DND-41 (cell line): Measurements from ENCODE around the gene ANKS1B.

Experiments
- ATAC-seq: fragments of 200-7000 bp; cut with Tn5 transposase; 3 replicates; pipeline ENCODE4 v1.9.1; 2021; ENCODE audit warnings: low read depth; ENCODE audit not compliant: insufficient read depth
- DNase-seq: peaks from one replicate; pipeline ENCODE4 v3.0.0-alpha.2; 2020
- H2AFZ ChIP-seq: 2 replicates; pipeline ENCODE4 v1.6.0; 2012; ENCODE audit warnings: low read depth, low read length
- H3K27ac ChIP-seq: 2 replicates; pipeline ENCODE4 v1.5.1; 2012; ENCODE audit warnings: low read length, inconsistent platforms
- H3K27me3 ChIP-seq: fragments of 200-600 bp; sonication (generic); 2 replicates; pipeline ENCODE4 v1.6.0; 2012; ENCODE audit warnings: low read length, mild to moderate bottlenecking, inconsistent platforms; ENCODE audit not compliant: insufficient read depth, poor library complexity
- H3K36me3 ChIP-seq: 2 replicates; pipeline ENCODE4 v1.5.1; 2012; ENCODE audit warnings: low read length, inconsistent platforms; ENCODE audit not compliant: insufficient read depth
- H3K4me1 ChIP-seq: 2 replicates; pipeline ENCODE4 v1.5.1; 2012; ENCODE audit warnings: mild to moderate bottlenecking, low read length; ENCODE audit not compliant: insufficient read depth
- H3K4me2 ChIP-seq: 2 replicates; pipeline ENCODE4 v1.6.0; 2012; ENCODE audit warnings: mild to moderate bottlenecking, moderate library complexity, low read length, inconsistent platforms; ENCODE audit not compliant: insufficient read depth
- H3K4me3 ChIP-seq, 2 experiments: fragments of 200-600 bp in 1 of 2; shearing (Covaris generic) in 1 of 2; 2 replicates each; pipeline ENCODE4 v1.5.1; 2012 to 2016; ENCODE audit warnings: inconsistent platforms in 2 of 2, low read length in 2 of 2, mild to moderate bottlenecking in 2 of 2, low read depth in 1 of 2, moderate library complexity in 1 of 2
- H3K79me2 ChIP-seq: 2 replicates; pipeline ENCODE4 v1.6.0; 2012; ENCODE audit warnings: low read length, inconsistent platforms; ENCODE audit not compliant: insufficient read depth
- H3K9ac ChIP-seq: 2 replicates; pipeline ENCODE4 v1.6.0; 2012; ENCODE audit warnings: low read depth, mild to moderate bottlenecking, inconsistent platforms, low read length, moderate library complexity
- H3K9me3 ChIP-seq: 2 replicates; pipeline ENCODE4 v1.5.1; 2012; ENCODE audit warnings: low read length, moderate library complexity, mild to moderate bottlenecking, inconsistent platforms; ENCODE audit not compliant: insufficient read depth, severe bottlenecking
- H4K20me1 ChIP-seq: 2 replicates; pipeline ENCODE4 v1.6.0; 2012; ENCODE audit warnings: low read length; ENCODE audit not compliant: insufficient read depth
- EZH2 ChIP-seq: IDR thresholded peaks from 3 replicates; pipeline ENCODE4 v1.6.1; 2012; ENCODE audit warnings: borderline replicate concordance, low read depth, mild to moderate bottlenecking, moderate library complexity, low read length, inconsistent platforms; ENCODE audit not compliant: severe bottlenecking
- TF ChIP-seq, protein P1 (sequence below): IDR thresholded peaks from 2 replicates; pipeline ENCODE4 v1.5.1; 2012; ENCODE audit warnings: borderline replicate concordance, low read length, moderate library complexity, mild to moderate bottlenecking; ENCODE audit not compliant: poor library complexity, severe bottlenecking; ENCODE audit errors: extremely low read depth

Gene ANKS1B

DNA sequence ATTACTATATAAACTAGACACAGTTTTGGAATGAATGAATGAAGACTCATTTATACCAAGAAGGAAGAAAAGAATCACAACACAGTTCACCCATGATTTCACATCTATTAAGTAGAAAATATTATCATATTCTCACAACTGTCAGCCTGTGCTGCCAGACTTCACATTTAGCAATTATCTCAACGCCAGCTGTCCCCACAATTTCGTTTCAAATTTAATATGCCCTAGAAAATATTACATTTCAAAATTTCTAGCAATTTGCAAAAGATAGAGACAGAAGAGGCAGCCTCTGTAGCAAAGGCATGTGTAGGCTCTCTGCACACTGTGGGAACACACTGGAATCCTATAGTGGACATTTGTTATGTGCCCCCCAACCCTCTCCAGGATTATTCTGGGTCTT is 83.6 kb downstream of the ANKS1B start:
- Histone ChIP-seq H3K4me2 (no peak overlapping the region), H3K79me2 (no peaks in the 10 kb centered on the region), H3K4me1 (no peaks in the 10 kb centered on the region), H3K9ac (no peak overlapping the region), H4K20me1 (no peaks in the 10 kb centered on the region), H3K36me3 (no peaks in the 10 kb centered on the region), H3K9me3 (no peaks in the 10 kb centered on the region), H3K27ac (no peak overlapping the region), H3K4me3 (no peak overlapping the region), H2AFZ (no peak overlapping the region), H3K27me3 (peaks cover 5% of the 10 kb centered on the region)
- DNase-seq (no peak), ATAC-seq (no peak)
- TF ChIP-seq, protein P1, sequence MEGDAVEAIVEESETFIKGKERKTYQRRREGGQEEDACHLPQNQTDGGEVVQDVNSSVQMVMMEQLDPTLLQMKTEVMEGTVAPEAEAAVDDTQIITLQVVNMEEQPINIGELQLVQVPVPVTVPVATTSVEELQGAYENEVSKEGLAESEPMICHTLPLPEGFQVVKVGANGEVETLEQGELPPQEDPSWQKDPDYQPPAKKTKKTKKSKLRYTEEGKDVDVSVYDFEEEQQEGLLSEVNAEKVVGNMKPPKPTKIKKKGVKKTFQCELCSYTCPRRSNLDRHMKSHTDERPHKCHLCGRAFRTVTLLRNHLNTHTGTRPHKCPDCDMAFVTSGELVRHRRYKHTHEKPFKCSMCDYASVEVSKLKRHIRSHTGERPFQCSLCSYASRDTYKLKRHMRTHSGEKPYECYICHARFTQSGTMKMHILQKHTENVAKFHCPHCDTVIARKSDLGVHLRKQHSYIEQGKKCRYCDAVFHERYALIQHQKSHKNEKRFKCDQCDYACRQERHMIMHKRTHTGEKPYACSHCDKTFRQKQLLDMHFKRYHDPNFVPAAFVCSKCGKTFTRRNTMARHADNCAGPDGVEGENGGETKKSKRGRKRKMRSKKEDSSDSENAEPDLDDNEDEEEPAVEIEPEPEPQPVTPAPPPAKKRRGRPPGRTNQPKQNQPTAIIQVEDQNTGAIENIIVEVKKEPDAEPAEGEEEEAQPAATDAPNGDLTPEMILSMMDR = no peak
- TF ChIP-seq EZH2 = no peak

DNA sequence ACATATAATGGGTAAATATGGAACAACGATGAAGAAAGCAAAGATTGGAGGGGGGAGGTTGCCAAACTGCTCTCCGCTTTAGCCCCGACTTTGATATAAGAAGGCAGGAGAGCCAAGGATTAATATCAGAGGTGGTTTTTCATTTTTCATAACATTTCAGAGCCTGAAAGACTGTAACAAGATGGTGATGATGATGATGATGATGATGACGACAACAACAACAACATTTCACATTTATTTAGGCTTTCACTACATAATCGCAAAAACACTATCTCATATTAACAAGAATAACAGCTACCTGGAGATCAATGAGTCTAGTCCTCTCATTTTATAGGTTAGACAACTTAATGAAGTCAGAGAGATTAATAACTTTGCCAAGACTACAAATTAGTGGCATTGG is 86.1 kb downstream of the ANKS1B start:
- no peaks in the 10 kb centered on the region for H3K79me2 ChIP-seq
- H3K4me3 ChIP-seq = no peak overlapping the region
- DNase-seq (no peak), ATAC-seq (no peak)
- no peaks in the 10 kb centered on the region for H3K9me3 ChIP-seq
- H3K36me3 ChIP-seq = no peaks in the 10 kb centered on the region
- H3K9ac ChIP-seq = no peak overlapping the region
- no peak overlapping the region for H3K27ac ChIP-seq
- H2AFZ ChIP-seq = no peak overlapping the region
- H3K4me1 ChIP-seq = no peaks in the 10 kb centered on the region
- H3K4me2 ChIP-seq = no peak overlapping the region
- no peak for TF ChIP-seq EZH2
- TF ChIP-seq, protein P1 = no peak
- no peaks in the 10 kb centered on the region for H4K20me1 ChIP-seq
- H3K27me3 ChIP-seq = peaks cover 5% of the 10 kb centered on the region

DNA sequence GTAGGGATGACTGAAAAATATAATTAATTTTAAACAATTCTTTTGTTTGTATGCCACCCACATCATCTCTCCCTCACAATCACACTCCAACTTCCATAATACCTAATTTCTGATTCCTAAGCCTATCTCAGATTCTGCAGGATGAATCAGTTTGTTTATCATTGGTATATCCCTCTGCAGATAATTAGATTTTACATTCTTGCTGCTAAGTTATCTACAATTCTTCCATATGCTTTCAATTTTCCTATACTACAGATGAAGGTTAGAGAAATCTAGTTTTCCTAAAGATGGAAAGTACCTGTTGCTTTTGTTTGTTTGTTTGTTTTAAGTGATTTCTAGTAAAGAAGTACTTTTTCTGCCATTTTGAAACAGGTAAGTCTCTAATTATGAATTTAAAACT is 105.3 kb downstream of the ANKS1B start:
- Histone ChIP-seq H3K27me3 (no peaks in the 10 kb centered on the region), H2AFZ (no peak overlapping the region), H3K4me3 (no peak overlapping the region), H4K20me1 (no peaks in the 10 kb centered on the region), H3K4me1 (no peaks in the 10 kb centered on the region), H3K79me2 (no peaks in the 10 kb centered on the region), H3K4me2 (no peak overlapping the region), H3K36me3 (no peaks in the 10 kb centered on the region), H3K27ac (no peak overlapping the region), H3K9me3 (no peaks in the 10 kb centered on the region), H3K9ac (no peak overlapping the region)
- DNase-seq (no peak), ATAC-seq (no peak)
- no peak for TF ChIP-seq EZH2
- TF ChIP-seq, protein P1 = no peak

DNA sequence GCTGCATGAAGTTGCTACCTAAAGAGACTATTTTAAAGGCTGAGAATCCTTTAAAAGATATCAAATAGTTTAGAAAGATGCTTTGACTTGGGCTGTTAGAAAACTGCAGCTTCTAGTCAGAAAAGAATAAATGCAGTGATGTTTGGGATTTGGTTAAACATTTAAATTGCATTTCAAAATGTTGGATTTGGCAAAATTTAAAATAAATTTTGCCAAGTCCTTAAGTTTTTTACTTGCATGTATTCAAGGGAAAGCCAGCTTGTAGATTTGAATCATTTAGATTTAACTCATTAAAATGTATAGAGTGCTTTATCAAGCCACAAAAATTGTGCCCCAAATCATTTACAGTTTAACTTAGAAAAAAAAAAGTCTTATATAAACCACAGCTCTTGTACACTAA is 109.7 kb downstream of the ANKS1B start:
- no peak overlapping the region for H3K4me3 ChIP-seq
- H3K27ac ChIP-seq = no peak overlapping the region
- H3K36me3 ChIP-seq = no peaks in the 10 kb centered on the region
- DNase-seq (no peak), ATAC-seq (no peak)
- no peak overlapping the region for H3K9ac ChIP-seq
- no peaks in the 10 kb centered on the region for H4K20me1 ChIP-seq
- H3K27me3 ChIP-seq = no peaks in the 10 kb centered on the region
- no peaks in the 10 kb centered on the region for H3K79me2 ChIP-seq
- no peak overlapping the region for H2AFZ ChIP-seq
- H3K9me3 ChIP-seq = no peaks in the 10 kb centered on the region
- H3K4me1 ChIP-seq = no peaks in the 10 kb centered on the region
- H3K4me2 ChIP-seq = no peak overlapping the region
- TF ChIP-seq EZH2 = no peak
- TF ChIP-seq, protein P1 = no peak
